ENCODE measurements around the gene TMCC3.

TMCC3 gene

DNA sequence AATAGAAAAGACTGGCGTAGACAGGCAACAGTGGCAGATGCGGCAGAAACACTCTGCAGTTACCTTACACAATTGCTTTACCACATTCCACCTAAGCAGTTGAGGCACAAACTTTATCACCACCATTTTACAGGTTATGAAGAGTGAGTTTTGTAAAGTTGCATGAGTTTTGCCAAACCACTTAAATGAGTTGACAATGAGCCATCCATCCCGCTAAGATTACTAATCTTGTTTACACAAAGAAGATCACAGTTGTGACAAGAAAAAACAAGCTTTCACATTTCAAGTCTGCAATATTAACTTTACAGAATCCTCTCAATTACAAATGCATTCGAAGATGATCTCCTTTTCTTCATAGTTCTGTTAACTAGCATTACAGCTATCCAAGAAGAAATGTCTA, 1.8 kb downstream of the TMCC3 start:
- TF ChIP-seq, protein P1, sequence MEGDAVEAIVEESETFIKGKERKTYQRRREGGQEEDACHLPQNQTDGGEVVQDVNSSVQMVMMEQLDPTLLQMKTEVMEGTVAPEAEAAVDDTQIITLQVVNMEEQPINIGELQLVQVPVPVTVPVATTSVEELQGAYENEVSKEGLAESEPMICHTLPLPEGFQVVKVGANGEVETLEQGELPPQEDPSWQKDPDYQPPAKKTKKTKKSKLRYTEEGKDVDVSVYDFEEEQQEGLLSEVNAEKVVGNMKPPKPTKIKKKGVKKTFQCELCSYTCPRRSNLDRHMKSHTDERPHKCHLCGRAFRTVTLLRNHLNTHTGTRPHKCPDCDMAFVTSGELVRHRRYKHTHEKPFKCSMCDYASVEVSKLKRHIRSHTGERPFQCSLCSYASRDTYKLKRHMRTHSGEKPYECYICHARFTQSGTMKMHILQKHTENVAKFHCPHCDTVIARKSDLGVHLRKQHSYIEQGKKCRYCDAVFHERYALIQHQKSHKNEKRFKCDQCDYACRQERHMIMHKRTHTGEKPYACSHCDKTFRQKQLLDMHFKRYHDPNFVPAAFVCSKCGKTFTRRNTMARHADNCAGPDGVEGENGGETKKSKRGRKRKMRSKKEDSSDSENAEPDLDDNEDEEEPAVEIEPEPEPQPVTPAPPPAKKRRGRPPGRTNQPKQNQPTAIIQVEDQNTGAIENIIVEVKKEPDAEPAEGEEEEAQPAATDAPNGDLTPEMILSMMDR (IDR thresholded peaks at IDR 0.05; ENCODE audit: insufficient read depth, low read length, poor library complexity, severe bottlenecking), result no peak
- DNase-seq (ENCODE audit: extremely low read depth, insufficient read length), result no peak
- H3K4me3 ChIP-seq (replicated peaks; ENCODE audit: low read depth, low read length), result no peak overlapping the region
- no peaks in the 10 kb centered on the region for H3K36me3 ChIP-seq (ENCODE audit: control insufficient read depth, insufficient read depth, low read length)
- no peaks in the 10 kb centered on the region for H3K27me3 ChIP-seq (replicated peaks; ENCODE audit: control insufficient read depth, insufficient read depth, low read length)

DNA sequence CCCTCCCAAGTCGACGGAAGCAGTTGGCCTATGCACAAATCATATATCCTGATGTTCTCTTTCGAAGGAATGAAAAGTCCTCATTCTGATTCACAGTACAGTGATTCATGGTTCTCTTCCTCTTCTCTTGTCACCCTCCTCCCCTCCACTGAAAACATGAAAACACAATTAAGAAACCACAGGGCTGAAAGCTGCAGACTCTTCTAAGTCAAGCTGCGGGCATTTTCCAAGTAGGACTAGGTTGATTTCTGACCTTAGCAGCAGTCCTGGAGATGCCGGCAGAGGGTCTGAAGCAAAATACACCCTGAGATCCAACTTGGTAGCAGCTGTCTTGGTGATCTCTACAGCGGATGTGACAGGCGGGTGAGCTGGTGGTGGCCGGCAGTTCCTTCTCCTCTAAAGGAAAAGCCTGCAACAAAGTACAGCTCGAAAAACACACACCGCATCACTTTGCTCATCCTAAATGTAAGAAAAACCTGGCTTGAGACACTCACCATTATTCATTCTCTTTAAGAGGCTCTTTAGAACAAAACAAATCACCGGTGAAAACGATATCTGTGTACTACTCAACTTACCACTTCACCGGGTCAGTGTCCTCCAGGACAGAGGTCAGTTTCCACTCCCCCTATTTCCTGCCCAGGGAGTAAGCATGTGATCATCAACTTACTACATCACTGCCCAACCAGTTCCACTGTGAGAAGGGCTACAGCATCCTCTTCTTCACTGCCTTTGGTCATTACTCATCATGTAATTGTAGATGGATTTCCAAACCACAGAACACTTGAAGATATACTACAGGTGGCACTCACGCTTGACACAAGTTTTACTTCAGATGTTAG, 6.0 kb downstream of the TMCC3 start:
- TF ChIP-seq, protein P1 (IDR thresholded peaks at IDR 0.05; ENCODE audit: insufficient read depth, low read length, poor library complexity, severe bottlenecking), result no peak
- DNase-seq (ENCODE audit: extremely low read depth, insufficient read length), result peak; percentile 45
- Histone ChIP-seq H3K4me3 (replicated peaks; ENCODE audit: low read depth, low read length) (no peak overlapping the region), H3K27me3 (replicated peaks; ENCODE audit: control insufficient read depth, insufficient read depth, low read length) (no peaks in the 10 kb centered on the region), H3K36me3 (ENCODE audit: control insufficient read depth, insufficient read depth, low read length) (no peaks in the 10 kb centered on the region)

DNA sequence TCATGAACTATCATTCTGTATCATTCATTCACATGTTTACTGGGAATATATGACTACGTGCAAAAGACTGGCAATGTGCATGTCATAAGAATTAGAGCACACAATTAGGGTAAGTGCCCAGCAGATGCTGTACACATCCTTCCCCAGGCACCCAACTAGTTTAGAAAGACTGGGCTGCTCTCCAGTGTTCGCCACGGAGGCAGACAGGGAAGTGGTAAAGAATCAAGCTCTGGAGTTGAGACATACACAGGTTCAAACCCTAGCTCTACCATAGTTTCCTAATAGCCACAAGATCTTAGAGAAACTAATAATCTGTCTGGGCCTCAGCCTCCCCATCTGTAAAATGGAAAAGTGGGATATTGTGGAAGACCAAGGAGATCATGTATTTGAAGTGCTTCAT, 6.8 kb downstream of the TMCC3 start:
- no peaks in the 10 kb centered on the region for H3K27me3 ChIP-seq (replicated peaks; ENCODE audit: control insufficient read depth, insufficient read depth, low read length)
- no peak for DNase-seq (ENCODE audit: extremely low read depth, insufficient read length)
- no peaks in the 10 kb centered on the region for H3K36me3 ChIP-seq (ENCODE audit: control insufficient read depth, insufficient read depth, low read length)
- H3K4me3 ChIP-seq (replicated peaks; ENCODE audit: low read depth, low read length), result no peak overlapping the region
- TF ChIP-seq, protein P1 (IDR thresholded peaks at IDR 0.05; ENCODE audit: insufficient read depth, low read length, poor library complexity, severe bottlenecking), result no peak

DNA sequence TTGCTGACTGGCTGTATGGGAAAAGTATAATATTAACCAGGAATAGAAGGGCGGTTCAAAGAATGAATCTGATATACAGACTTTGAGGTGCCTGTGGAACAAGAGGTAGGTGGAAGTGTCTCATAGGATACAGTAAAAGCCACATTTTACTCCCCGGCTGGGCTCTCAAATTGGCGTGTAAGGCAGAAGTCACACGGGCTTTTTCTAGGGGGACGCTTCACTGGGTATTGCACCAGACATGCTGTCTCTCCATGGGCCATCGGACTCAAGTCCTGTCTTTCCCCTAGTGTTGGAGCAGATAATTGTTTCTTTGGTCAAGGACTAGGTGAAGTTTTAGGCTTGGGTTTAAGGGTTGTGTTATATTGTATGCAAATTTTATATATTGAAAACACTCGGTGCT, 9.1 kb downstream of the TMCC3 start:
- H3K27me3 ChIP-seq (replicated peaks; ENCODE audit: control insufficient read depth, insufficient read depth, low read length), result no peaks in the 10 kb centered on the region
- DNase-seq (ENCODE audit: extremely low read depth, insufficient read length), result no peak
- H3K36me3 ChIP-seq (ENCODE audit: control insufficient read depth, insufficient read depth, low read length), result no peaks in the 10 kb centered on the region; the same call in 1 of the 2 replicates
- TF ChIP-seq, protein P1 (IDR thresholded peaks at IDR 0.05; ENCODE audit: insufficient read depth, low read length, poor library complexity, severe bottlenecking), result no peak
- no peak overlapping the region for H3K4me3 ChIP-seq (replicated peaks; ENCODE audit: low read depth, low read length)

DNA sequence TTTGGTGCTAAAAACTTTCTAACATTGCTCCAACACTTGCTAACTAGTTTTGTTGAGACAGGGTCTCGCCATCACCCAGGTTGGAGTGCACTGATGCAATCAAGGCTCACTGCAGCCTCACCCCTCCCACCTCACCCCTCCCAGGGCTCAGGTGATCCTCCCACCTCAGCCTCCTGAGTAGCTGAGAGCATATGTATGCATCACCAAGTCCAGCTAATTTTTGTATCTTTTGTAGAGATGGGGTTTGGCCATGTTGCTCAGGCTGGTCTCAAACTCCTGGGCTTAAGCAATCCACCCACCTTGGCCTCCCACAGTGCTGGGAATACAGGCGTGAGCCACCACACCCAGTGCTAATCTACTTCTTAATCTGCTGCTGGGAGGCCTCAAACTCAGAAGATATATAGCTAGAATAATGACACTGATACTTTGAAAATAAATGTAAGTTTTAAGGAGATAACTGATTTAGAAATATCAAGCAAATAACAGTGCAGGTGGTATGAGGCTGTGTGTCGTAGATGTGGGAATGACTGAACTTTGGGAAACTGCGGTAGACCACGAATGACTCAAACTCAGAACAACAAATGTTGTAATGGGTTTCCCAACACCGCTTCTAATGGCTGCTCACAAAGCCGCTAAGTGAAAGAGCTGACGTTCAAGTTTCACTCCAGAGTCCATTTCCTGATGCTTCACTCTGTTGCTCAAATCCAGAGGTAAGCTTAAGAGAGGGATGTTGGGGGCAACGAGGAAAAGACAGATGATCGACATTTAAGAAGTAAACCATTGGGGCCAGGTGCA, 10.0 kb downstream of the TMCC3 start:
- H3K4me3 ChIP-seq (replicated peaks; ENCODE audit: low read depth, low read length), result no peak overlapping the region
- no peaks in the 10 kb centered on the region for H3K27me3 ChIP-seq (replicated peaks; ENCODE audit: control insufficient read depth, insufficient read depth, low read length)
- TF ChIP-seq, protein P1 (IDR thresholded peaks at IDR 0.05; ENCODE audit: insufficient read depth, low read length, poor library complexity, severe bottlenecking), result no peak
- no peaks in the 10 kb centered on the region; the same call in 1 of the 2 replicates for H3K36me3 ChIP-seq (ENCODE audit: control insufficient read depth, insufficient read depth, low read length)
- peak; percentile 73 for DNase-seq (ENCODE audit: extremely low read depth, insufficient read length)
